CD14-positive monocyte (primary cell): ENCODE results near the gene IFIT1. TPM values are rescaled to one million over a fixed set of nuclear protein-coding genes. Genes with fewer than 3 reads are reported as not detected.

Experiments used
- DNase-seq, 3 donors: peaks; one replicate each; pipeline ENCODE4 v3.0.0-alpha.2; 2011 to 2022
- H2AFZ ChIP-seq: 2 replicates; pipeline ENCODE4 v1.6.0; 2012; ENCODE audit warnings: mild to moderate bottlenecking, low read depth, low read length, inconsistent platforms; ENCODE audit not compliant: insufficient read depth, poor library complexity, severe bottlenecking
- H3K27ac ChIP-seq, 2 donors: 1 replicate in 1 of 2; 2 replicates in 1 of 2; pipeline ENCODE4 v1.5.1; 2012 to 2013; ENCODE audit warnings: low read length in 2 of 2, control low read depth in 1 of 2, inconsistent platforms in 1 of 2, low read depth in 1 of 2, mild to moderate bottlenecking in 1 of 2
- H3K27me3 ChIP-seq, 2 donors: one replicate each; pipeline versions ENCODE4 v1.6.0 to v1.6.1; 2011 to 2013; ENCODE audit warnings: low read length in 2 of 2; ENCODE audit not compliant: control insufficient read depth in 2 of 2, insufficient read depth in 2 of 2
- H3K36me3 ChIP-seq, 2 donors: replicated peaks in 1 of 2; 1 replicate in 1 of 2; 2 replicates in 1 of 2; pipeline versions ENCODE4 v1.5.1 to v1.6.1; 2012 to 2013; ENCODE audit warnings: low read length in 2 of 2, control low read depth in 1 of 2, inconsistent platforms in 1 of 2, mild to moderate bottlenecking in 1 of 2; ENCODE audit not compliant: insufficient read depth in 2 of 2, control insufficient read depth in 1 of 2
- H3K4me1 ChIP-seq, 2 donors: 1 replicate in 1 of 2; 2 replicates in 1 of 2; pipeline versions ENCODE4 v1.5.1 to v1.6.1; 2012 to 2013; ENCODE audit warnings: low read length in 2 of 2, control low read depth in 1 of 2, inconsistent platforms in 1 of 2, mild to moderate bottlenecking in 1 of 2, moderate library complexity in 1 of 2; ENCODE audit not compliant: insufficient read depth in 2 of 2, control insufficient read depth in 1 of 2
- H3K4me2 ChIP-seq: replicated peaks from 2 replicates; pipeline ENCODE3; 2012; ENCODE audit warnings: low read length, moderate library complexity, mild to moderate bottlenecking; ENCODE audit not compliant: poor library complexity, severe bottlenecking; ENCODE audit errors: extremely low read depth
- H3K4me3 ChIP-seq, 3 experiments: fragments of 200-600 bp in 1 of 3; sonication (generic) in 1 of 3; replicated peaks in 1 of 3; 1 replicate in 2 of 3; 2 replicates in 1 of 3; pipeline ENCODE4 v1.5.1; 2011 to 2013; ENCODE audit warnings: low read length in 3 of 3, mild to moderate bottlenecking in 3 of 3, control low read depth in 2 of 3, low read depth in 2 of 3, inconsistent platforms in 1 of 3, moderate library complexity in 1 of 3
- H3K79me2 ChIP-seq: 2 replicates; pipeline ENCODE4 v1.6.0; 2012; ENCODE audit warnings: mild to moderate bottlenecking, control low read depth, inconsistent platforms, low read length, moderate library complexity; ENCODE audit not compliant: insufficient read depth
- H3K9ac ChIP-seq: 2 replicates; pipeline ENCODE4 v1.6.0; 2017; ENCODE audit warnings: low read length, mild to moderate bottlenecking; ENCODE audit not compliant: insufficient read depth, poor library complexity, severe bottlenecking
- H3K9me3 ChIP-seq, 2 donors: replicated peaks in 1 of 2; 1 replicate in 1 of 2; 2 replicates in 1 of 2; pipeline versions ENCODE4 v1.5.1 to v1.6.1; 2012 to 2013; ENCODE audit warnings: low read length in 2 of 2, control low read depth in 1 of 2; ENCODE audit not compliant: control insufficient read depth in 1 of 2, insufficient read depth in 1 of 2
- H4K20me1 ChIP-seq: 2 replicates; pipeline ENCODE4 v1.6.0; 2012; ENCODE audit warnings: mild to moderate bottlenecking, low read length, control low read depth, moderate library complexity; ENCODE audit not compliant: insufficient read depth
- H3K27ac Mint-ChIP-seq, 7 donors: one replicate each; pipeline ENCODE4 v1.8.0; 2020; ENCODE audit warnings: mild to moderate bottlenecking in 7 of 7, mixed read lengths in 7 of 7, moderate library complexity in 6 of 7, inconsistent platforms in 2 of 7
- H3K27me3 Mint-ChIP-seq, 3 donors: one replicate each; pipeline ENCODE4 v1.8.0; 2021 to 2022; ENCODE audit warnings: low read depth in 3 of 3, mild to moderate bottlenecking in 3 of 3, mixed read lengths in 3 of 3, moderate library complexity in 3 of 3, inconsistent platforms in 1 of 3
- H3K36me3 Mint-ChIP-seq, 2 donors: one replicate each; pipeline ENCODE4 v1.8.0; 2020; ENCODE audit warnings: mixed read lengths in 2 of 2, inconsistent platforms in 1 of 2, mild to moderate bottlenecking in 1 of 2
- H3K4me1 Mint-ChIP-seq: one replicate; pipeline ENCODE4 v1.8.0; 2020; ENCODE audit warnings: mild to moderate bottlenecking, mixed read lengths
- H3K4me3 Mint-ChIP-seq, 2 donors: one replicate each; pipeline ENCODE4 v1.8.0; 2020; ENCODE audit warnings: mild to moderate bottlenecking in 2 of 2, mixed read lengths in 2 of 2, moderate library complexity in 1 of 2
- H3K9me3 Mint-ChIP-seq, 7 donors: one replicate each; pipeline ENCODE4 v1.8.0; 2020 to 2022; ENCODE audit warnings: mixed read lengths in 7 of 7, mild to moderate bottlenecking in 6 of 7, moderate library complexity in 6 of 7, inconsistent platforms in 2 of 7
- CTCF ChIP-seq: fragments of 200-600 bp; IDR thresholded peaks from one replicate; pipeline ENCODE4 v1.8.0; 2022; ENCODE audit warnings: antibody characterized with exemption, mild to moderate bottlenecking
- WGBS: methylation state at CpG from one replicate; pipeline ENCODE4 v1.1.5; 2013; ENCODE audit warnings: missing lambda C conversion rate; ENCODE audit not compliant: insufficient coverage; 5-methylcytosine and 5-hydroxymethylcytosine counted together
- intact Hi-C, 2 donors: fragments of 100-400 bp; cut with micrococcal nuclease; formaldehyde crosslinking; loops; one replicate each; pipeline versions ENCODE4 v1.15.0 to v1.15.1; 2023
- polyA plus RNA-seq, 3 donors: library from polyadenylated mRNA; depleted of rRNA in 1 of 3; unstranded in 2 of 3; stranded (reverse) in 1 of 3; fragments of 300-500 nt in 2 of 3; fragments of >200 nt in 1 of 3; fragmentation: Illumina TruSeq in 2 of 3; gene quantifications; 1 replicate in 2 of 3; 2 replicates in 1 of 3; pipeline ENCODE4 v1.2.3, GENCODE V29; 2012 to 2021

IFIT1 gene
- polyA plus RNA-seq, 3 donors, result 4.8 to 17.1 (median 12.1) TPM

- no peaks in the 10 kb centered on the region for H3K9me3 Mint-ChIP-seq
- Histone ChIP-seq H3K4me2 (no peak overlapping the region), H3K36me3 (peaks cover 6 to 8% of the 10 kb centered on the region in 2 donors), H3K9me3 (no peaks in the 10 kb centered on the region), H3K27me3 (no peaks in the 10 kb centered on the region), H3K27ac (no peak overlapping the region), H3K9ac (no peak overlapping the region), H2AFZ (no peak overlapping the region), H3K79me2 (no peaks in the 10 kb centered on the region), H4K20me1 (peaks cover 7% of the 10 kb centered on the region), H3K4me1 (peaks cover 42 to 48% of the 10 kb centered on the region in 2 donors), H3K4me3 (no peak overlapping the region)
- H3K27ac Mint-ChIP-seq, result peak overlapping the region in 2 of 7 donors; percentile 2 to 41
- no peak overlapping the region for H3K4me3 Mint-ChIP-seq
- WGBS, result no CpG with 5 or more reads among the region's 4 CpGs
- H3K36me3 Mint-ChIP-seq, result peaks cover 3 to 5% of the 10 kb centered on the region in 2 donors
- intact Hi-C loops, result no loop called here
- no peak for DNase-seq
- TF ChIP-seq CTCF, result no peak
- peaks cover 55% of the 10 kb centered on the region for H3K4me1 Mint-ChIP-seq
- no peaks in the 10 kb centered on the region for H3K27me3 Mint-ChIP-seq
Measured at GRCh38 chr10:89345367-89346000, 46.9 kb upstream of the IFIT1 start.

- peak overlapping the region in 6 of 7 donors; percentile 30 to 87 (median 76) for H3K27ac Mint-ChIP-seq
- H3K9ac ChIP-seq, result no peak overlapping the region
- H3K27me3 Mint-ChIP-seq, result no peaks in the 10 kb centered on the region
- H3K36me3 ChIP-seq, result no peaks in the 10 kb centered on the region
- peak overlapping the region in 1 of 2 donors; percentile 24 for H3K27ac ChIP-seq
- peak overlapping the region in 1 of 3 experiments; percentile 37 for H3K4me3 ChIP-seq
- intact Hi-C loops, result no loop called here
- 43% methylated on average over 2 of the region's 4 CpGs for WGBS
- H2AFZ ChIP-seq, result no peak overlapping the region
- no peaks in the 10 kb centered on the region for H3K9me3 ChIP-seq
- H3K79me2 ChIP-seq, result no peaks in the 10 kb centered on the region
- peaks cover 66% of the 10 kb centered on the region for H3K4me1 Mint-ChIP-seq
- H3K4me3 Mint-ChIP-seq, result peak overlapping the region in 1 of 2 donors; percentile 82
- no peaks in the 10 kb centered on the region for H3K9me3 Mint-ChIP-seq
- H4K20me1 ChIP-seq, result no peaks in the 10 kb centered on the region
- peak overlapping the region; percentile 56 for H3K4me2 ChIP-seq
- peak; percentile 45 to 71 (median 70) for DNase-seq
- peaks cover 50 to 58% of the 10 kb centered on the region in 2 donors for H3K4me1 ChIP-seq
- no peak for TF ChIP-seq CTCF
- no peaks in the 10 kb centered on the region for H3K27me3 ChIP-seq
- H3K36me3 Mint-ChIP-seq, result no peaks in the 10 kb centered on the region
Measured at GRCh38 chr10:89346405-89347254, 45.8 kb upstream of the IFIT1 start.
